Germinal center (tissue), 1 donor: ENCODE measurements around the gene FGD3.

Experiments
- DNase-seq: peaks from one replicate; pipeline ENCODE4 v3.0.0; 2012; ENCODE audit warnings: mixed read lengths, low spot score

FGD3 gene

DNA sequence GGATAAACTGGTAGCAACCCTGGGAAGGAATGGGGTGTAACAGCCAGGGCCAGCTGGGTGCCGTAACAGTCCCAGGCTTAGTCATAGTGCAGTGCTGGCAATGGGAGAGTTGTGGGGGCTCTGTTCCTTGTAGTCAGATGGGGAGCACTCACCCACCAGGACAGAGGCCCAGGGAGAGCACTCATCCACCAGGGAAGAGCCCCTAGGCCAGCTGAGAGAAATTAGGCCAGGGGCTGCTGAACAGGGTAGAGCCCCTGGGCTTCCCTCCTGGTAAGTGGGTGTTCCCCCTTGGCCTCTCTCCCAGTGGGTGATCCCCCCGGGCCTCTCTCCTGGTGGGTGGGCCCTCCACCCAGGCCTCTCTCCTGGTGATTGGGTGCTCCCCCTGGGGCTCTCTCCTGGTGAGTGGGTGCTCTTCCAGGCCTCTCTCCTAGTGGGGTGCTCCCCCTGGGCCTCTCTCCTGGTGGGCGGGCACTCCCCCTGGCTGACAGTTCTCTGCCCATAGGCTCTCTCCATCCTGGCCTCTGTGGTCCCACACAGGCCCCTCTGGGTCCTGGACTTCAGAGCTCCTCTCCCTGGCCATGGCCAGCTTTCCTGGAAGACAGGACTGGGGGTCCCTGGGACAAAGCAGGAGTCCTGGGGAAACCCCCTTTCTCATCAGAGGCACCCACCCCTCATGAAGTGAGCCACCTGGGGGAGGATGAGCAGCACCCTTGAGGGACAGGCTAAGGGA lies 13.4 kb downstream of the FGD3 start:
- DNase-seq, result no peak

DNA sequence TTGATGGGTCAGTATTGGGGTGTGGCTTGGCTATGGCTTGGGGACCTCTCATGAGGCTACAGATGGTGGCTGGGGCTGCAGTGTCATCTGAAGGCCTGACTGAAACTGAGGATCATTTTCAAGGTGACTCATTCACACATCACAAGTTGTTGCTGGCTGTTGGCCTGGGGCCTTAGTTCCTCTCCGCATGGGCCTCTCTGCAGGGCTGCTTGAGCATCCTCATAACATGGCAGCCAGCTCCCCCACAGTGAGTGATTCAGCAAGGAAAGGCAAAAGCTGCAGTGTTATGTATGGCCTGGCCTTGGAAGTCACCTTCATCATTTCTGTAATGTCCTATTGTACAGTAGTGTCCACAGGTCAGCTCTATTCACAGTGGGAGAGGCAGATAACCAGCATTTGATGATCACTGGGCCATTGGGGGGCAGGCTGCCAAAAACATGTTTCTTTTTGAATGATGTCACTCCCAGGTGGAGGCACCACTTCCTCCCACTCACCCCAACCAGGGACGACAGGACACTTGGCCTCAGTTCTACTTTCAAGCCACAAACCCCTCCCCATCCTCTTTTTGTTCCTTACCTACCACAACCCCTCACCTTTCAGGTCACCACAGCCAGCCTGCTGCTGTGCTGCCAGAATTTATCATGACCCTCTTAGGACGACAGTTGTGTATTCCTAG lies 14.4 kb downstream of the FGD3 start:
- no peak for DNase-seq

DNA sequence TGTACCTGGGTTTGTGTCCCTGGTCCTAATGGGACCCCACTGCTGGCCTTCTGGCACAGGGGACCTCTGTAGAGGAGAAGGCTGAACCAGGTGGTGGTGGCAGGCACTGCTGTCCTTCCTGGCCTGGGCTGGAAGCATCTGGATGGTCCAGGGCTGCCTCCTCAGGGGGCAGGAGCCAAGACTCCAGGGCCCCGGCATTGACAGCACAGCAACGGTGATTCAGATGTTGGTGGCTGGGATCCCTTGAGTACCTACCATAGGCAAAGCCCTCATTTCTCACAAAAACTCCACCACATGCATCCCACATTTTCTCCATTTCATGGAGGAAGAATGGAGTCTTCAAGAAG lies 15.0 kb downstream of the FGD3 start:
- no peak for DNase-seq

DNA sequence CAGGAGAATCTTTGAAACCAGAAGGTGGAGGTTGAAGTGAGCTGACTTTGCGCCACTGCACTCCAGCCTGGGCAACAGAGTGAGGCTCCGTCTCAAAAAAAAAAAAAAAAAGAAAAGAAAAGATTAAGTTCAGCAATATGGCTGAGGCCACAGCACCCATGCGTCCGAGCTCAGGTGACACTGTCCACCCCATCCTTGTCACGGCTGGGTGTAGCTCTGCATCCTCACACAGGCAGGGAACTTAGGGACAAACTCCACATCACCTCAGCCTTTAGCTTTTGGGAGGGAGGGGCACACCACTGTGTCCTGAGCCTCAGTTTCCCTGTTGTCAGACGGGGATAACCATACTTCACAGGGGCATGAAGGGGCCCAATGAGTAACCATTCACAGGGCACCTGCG lies 15.5 kb downstream of the FGD3 start:
- no peak for DNase-seq

DNA sequence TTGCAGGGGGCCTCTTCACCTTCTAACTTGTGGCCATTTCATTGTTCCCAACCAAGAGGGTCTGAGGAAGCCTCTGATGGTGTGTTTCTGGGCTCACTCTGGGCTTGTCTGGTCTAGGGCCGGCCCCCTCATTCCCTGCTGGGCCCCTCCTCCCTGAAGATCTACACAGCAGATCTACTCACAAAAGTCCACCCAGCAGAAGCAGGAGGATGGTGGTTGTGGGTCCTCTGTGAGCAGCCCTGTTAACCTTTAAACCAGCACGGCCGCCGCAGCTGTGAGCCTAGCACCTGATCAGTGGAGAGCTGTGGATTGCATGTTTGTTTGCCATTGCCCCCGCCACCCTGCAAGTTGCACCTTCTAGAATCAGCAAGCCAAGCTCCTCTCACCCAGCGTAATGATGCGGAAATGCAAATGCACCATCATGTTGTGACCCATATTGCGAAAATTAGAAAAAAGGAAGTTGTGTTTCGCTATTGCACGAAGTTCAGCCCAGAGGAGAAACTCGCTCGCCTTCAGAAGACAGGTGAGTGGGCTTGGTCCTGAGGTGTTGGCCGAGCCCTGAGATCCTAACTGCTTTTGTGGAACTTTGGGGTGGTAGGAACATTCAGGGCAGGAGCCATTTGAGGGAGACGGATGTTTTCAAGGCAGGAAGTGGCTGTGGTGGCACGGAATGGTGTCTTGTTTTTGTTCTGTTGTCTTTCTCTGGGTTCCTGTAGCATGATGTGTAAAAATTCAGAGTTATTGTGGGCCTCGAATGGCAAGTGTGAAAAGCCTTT lies 16.7 kb downstream of the FGD3 start:
- DNase-seq, result peak; percentile 68

DNA sequence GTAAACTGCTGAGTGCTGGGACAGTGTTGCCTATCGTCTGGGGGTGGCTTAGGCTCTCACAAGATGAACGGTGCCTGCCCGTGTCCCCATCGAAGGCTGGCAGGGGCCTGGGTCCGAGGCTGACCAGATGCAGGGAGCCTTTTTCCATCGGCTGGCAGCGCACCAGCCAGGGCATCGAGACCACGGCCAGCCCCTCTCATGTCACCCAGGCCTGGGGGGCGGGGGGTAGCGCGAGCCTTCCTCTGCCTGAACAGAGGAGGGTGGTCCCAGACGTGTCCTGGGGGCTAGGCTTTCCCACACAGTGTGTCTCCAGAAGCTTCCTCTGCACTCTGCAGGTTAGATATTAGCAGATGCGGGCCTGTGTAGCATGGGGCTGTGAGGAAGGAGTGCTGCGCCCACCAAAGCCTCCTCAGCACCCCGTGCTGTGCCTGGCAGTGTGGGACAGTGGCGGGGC lies 17.3 kb downstream of the FGD3 start:
- no peak for DNase-seq

DNA sequence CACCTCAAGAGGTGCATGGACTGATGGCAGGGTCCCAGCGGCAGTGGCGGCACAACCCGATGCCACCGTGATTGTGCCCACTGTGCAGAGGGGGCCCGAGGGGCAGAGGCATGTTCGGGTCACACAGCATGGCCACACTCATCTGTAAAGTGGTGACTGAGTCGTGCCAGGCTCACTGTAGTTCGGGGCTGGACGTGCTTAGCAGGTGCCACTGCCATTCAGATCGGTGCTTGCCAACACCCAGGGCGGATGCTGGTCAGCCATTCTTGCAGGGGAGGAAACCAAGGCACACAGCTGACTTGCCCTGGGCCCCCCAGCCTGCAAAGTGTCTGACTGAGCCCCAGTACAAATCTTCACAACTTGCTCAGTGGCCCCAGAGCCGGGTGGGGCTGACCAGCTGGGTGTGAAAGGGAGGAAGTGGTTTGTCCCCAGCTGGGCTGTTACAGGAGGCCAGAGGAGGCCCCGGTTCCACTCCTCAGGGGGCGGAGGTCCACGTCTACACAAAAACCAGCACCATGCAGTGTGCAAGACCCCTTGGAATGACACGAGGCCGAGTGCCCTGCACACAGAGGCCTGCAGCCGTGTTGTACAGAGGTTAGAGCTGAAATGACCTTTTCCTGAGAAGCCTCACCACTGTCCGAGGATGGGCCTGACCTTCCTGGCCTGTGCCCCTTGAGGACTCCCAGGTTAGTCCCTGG lies 17.9 kb downstream of the FGD3 start:
- no peak for DNase-seq

DNA sequence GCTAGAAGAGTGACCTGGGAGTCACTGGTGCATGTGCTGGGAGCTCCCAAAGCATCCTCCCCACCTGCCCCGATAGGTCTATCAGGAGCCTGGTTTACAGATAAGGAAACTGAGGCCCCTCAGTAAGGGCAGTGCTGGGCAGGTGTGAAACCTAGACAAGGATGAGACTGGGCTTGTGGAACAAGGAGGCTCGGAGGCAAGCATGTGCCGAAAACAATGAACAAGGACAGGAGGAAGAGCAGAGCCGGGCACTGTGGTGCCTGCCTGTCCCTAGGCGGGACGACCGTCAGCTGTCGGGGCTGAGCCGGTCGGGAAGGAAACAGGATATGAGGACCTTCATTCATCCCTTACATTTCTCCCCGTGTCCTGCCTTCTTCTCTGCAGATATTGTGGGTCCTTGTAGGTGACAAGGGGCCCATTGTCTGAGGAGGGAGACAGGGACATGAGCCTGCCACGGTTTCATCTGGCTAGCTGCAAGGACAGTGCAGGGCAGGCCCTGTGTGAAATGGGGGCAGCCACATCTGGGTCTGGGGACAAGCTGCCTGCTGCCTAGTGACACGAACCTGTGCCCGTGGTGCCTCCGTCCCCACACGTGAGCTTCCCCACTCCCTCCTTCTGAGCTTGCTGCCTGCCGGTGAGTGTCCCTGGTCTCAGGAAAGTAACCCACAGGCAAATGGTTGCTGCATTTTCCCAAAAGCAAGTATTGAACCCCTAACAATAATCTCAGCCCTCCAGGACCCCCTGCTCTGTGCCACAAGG lies 18.6 kb downstream of the FGD3 start:
- DNase-seq, result no peak

DNA sequence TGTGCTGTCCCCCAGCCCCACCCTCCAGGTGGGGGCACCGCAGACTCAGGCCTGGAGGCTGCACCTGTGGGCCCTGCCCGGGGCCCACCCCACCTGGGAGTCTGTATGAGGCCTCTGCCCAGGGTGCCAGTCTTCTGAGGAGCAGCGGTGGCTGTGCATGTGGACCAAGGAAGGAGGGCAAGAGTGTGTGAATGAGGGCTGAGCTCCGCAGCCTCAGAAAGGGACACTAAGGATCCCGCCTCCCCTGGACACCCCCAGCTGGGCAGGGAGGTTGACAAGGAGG lies 19.1 kb downstream of the FGD3 start:
- no peak for DNase-seq

DNA sequence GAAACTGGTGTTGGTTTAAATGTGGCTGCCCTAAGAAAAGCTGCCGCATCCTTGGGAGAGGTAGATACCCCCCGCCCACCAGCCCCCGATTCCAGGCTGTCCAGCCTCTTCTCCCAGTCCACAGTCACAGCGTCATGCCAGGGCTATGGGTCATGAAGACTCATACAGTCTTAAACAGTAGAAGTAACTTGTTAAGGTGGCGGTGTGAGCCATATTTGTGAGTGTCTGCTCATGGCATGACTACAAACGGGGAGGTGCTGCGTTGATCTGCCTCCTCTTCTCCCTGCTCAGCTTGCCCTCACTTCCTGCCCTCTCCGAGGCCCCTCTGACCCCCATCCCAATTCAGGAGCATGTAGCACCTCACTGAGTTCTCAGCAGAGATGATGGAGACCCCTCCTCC lies 20.8 kb downstream of the FGD3 start:
- no peak for DNase-seq

DNA sequence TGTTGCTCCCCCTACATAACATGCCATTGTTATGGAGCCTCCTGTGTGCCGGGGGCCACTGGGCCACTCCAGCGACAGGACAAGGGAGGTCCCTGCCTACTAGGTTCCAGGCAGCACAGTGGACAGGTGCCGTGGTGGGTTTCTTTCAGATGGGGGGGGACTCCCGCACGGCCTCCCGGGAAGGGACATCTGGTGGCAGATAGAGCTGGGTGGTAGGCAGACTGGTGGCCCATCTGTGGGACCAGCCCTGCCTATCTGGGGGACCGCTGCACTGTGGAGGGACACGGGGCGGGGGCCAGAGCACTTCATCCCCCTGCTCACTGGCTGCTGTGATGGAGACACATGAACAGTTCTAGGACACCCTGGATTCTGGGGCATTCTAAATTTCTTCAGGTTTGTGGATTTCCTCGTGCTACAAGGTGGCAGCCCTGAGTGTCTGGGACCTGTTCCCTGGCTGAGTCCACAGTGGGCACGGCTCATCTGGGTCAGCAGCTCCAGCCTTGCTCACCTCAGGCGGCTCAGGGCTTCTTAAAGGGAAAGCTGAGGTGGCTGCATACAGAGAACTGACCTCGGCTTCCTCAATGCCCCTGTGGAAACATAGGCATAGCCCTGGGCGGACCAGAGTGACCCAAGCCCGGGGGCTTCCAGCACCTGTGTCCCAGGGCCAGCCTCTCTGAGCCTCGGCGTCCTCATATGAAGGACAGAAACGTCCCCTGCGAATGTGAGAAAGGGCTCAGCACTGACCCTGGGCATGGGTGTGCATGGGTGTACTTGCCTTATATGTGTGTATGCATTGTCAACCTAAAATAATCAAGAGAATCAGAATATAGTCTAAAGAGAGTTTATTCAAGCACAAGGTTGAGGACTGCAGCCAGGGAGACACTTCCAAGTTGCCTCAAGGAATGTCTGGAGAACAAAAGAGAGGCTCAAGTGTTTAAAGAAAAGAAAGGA lies 22.5 kb downstream of the FGD3 start:
- DNase-seq, result no peak

DNA sequence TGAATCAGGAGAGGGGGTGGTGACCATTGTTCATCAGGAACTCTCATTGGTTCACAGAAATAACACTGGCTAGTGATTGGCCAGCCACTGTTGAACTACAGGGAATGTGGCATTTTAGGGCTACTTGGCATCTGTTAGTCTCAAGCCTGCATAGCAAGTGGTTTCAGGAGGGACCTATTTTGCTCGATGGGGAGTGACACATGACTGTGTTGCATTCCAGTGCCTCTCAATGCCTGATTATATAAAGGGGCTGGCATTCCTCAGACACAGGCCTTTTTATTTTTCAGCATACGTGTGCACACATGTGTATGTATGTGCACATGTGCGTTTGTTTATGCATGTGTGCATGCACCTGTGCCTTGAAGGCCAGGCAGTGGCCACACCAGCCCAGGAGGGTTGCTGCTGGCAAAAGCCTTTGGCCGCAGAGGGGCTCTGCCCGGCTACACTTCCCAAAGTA lies 23.2 kb downstream of the FGD3 start:
- no peak for DNase-seq

DNA sequence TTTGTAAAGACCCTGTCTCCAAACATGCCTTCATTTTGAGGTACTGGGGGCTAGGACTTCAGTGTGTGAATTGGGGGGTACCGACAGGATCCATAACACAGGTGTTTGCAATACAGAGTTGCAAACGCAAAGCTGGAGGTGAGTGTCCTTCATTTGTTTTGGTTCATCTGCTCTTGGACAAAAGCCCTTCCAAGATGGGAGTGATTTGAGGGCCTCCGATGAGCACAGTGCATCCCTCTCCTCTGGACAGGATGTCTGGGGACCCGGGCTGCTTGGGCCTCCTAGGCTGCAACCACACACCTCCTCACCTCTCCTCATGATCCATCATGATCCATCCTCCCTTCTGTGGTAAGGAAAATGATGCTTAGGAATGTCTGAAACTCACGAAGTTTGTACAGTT lies 23.8 kb downstream of the FGD3 start:
- DNase-seq, result no peak

DNA sequence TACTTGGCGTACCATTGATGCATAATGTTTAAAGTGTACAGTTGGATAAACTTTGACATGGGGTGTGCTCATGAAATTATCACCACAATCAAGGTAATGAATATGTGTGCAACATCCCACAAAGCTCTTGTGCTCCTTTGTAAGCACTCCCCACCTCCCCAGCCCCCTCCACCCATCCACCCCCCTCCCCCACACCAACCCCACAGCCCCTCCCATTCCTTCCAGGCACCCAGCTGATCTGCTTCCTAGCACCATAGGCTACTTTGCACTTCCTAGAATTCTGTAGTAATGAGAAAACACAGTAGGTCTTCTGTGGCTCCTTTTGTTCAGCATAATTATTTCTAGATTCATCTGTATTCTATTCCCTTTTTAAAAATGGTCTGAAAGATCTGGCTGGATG lies 24.5 kb downstream of the FGD3 start:
- no peak for DNase-seq

DNA sequence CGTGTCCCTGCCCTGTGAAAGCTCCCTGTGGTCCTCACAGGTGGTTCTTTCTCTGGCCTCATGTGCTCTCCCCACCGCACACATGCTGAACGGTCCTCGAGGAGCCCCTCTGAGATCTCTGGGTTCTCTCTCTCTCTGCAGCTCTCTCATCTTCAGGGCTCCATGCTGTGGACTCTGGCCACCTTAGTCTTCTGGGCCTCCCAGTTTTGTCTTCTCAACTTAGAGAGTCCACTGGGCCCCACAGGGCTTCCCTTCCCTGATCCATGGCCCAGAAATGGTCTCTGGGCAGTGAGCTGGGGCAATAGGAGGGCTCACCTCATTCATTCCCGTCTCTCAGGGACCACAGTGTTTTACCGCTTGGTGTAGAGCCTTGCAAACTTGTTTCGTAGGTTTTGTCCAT lies 26.4 kb downstream of the FGD3 start:
- no peak for DNase-seq

DNA sequence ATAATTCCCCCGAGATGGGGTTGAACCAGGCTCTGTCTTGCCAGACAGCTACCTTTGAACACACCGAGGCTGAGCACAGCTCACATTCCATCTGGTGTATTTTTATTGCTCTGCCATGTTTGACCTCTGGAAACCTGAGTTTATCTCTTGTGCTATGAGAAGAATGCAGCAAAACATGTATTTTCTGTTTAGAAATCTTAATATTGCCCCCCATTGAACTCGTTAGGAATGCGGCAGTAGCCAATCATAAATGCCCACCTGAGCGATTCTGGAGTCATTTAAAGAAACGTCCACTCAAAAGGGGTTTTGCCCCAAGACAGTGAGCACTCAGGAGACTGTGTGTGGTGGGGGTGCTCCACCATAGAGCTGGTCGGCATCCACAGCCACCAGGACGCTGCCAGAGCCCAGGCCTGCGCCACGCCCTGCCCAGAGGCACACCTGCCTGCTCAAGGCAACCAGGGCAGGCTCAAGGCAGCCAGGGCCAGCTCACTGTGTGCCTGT lies 26.9 kb downstream of the FGD3 start:
- DNase-seq, result no peak

DNA sequence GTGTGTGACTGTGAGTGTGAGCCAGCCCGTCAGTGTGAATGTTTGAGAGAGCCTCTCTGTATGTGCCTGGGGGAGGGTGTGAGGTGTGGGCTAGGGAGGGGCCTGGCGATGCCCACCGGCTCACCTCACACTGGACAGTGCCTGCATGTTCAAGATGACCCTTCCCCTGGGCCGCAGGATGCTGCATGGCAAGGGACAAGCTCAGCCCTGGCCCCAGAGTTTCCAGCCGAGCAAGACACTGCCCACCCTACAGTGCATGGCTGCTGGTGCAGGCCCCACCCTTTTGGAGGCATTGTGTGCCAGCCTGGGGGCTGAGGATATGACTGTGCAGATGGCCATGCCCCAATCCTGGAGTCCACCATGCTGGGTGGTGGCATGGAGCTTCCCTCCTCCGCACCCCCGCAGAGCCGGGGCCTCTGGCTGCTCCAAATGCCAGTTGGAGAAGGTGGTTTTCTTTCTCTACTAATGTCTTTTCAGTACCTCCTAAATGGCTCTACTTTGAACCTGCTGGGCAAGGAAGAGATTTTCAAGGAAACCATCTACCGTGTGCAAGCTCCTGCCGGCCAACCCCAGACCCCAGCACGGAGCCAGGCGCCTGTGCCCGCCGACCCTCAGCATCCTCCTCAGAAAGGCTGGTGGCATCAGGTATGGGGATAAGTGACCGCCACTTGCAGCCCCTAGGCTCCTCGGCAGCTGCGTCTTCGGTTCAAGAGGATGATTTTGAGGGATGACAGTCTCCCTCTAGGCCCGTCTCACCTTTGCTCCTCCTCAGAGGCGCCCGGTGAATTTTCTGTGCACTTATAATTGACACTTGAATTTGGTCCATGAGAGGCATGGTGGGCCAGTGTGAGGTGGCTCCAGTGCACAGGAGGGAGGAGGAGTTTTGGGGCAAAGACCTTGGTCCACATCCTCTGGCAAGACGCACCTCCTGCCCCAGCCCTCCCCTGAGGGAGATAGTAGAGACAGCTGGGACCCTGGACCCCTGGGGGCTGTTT lies 27.7 kb downstream of the FGD3 start:
- no peak for DNase-seq

DNA sequence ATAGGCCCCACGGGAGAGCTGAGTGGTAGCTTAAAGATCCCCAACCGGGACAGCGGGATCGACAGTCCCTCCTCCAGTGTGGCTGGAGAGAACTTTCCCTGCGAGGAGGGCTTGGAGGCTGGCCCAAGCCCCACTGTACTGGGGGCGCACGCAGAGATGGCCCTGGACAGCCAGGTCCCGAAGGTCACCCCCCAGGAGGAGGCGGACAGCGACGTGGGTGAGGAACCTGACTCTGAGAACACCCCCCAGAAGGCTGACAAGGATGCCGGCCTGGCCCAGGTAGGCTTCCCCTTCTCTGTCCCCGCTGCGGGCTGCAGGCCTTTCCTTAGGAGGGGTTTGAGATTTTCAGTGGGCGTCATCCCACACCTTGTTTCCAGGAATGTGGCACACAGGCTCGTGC lies 29.1 kb downstream of the FGD3 start:
- DNase-seq, result no peak

DNA sequence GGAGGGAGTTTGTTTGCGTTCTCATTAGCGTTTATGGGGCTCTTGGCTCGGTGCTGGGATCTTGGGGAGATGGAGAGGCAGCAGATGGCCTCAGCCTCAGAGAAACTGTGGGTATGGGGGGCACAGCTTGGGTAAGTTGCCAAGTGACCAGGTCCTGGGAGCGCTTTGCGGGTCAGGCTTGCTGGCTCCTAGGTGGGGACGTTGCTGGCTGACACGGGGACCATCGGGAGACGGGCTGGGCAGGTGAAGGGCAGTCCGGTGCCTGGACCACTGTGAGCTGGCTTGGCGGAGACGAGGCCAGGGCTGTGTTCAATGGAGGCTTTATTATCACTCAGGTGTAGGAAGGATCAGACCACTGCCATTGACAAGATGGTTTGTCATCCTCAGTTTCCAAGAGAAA lies 30.0 kb downstream of the FGD3 start:
- no peak for DNase-seq
